Right atrium auricular region (tissue), 2 donors: ENCODE data around the gene PGF. TPM values are rescaled to one million over a fixed set of nuclear protein-coding genes. Genes with fewer than 3 reads are reported as not detected.

ENCODE experiments used
- DNase-seq: peaks from one replicate; pipeline ENCODE4 v3.0.0-alpha.2; 2019; ENCODE audit warnings: low spot score
- H3K27ac ChIP-seq, 2 donors: fragments of 200-600 bp; sonication (generic); 1 replicate in 1 of 2; 2 replicates in 1 of 2; pipeline ENCODE4 v1.5.1; 2016 to 2019
- H3K27me3 ChIP-seq, 2 donors: fragments of 200-600 bp; sonication (generic); one replicate each; pipeline versions ENCODE4 v1.5.1 to v1.6.0; 2017 to 2019
- H3K36me3 ChIP-seq: fragments of 200-600 bp; sonication (generic); one replicate; pipeline ENCODE4 v1.5.1; 2016
- H3K4me1 ChIP-seq, 2 donors: fragments of 200-600 bp; sonication (generic); one replicate each; pipeline versions ENCODE4 v1.5.1 to v1.6.0; 2017 to 2019
- H3K4me3 ChIP-seq, 2 donors: fragments of 200-600 bp; sonication (generic); 1 replicate in 1 of 2; 2 replicates in 1 of 2; pipeline ENCODE4 v1.5.1; 2017 to 2019; ENCODE audit warnings: mild to moderate bottlenecking in 1 of 2, moderate library complexity in 1 of 2
- H3K9me3 ChIP-seq, 2 donors: fragments of 200-600 bp; sonication (generic); one replicate each; pipeline ENCODE4 v1.5.1; 2019
- total RNA-seq, 2 donors: library from RNA; depleted of rRNA; stranded (reverse); fragments of >200 nt; gene quantifications; one replicate each; pipeline ENCODE4 v1.1.0, GENCODE V29; 2016
- TF ChIP-seq, protein P1 (sequence below), 2 donors: fragments of 200-600 bp; sonication (generic); IDR thresholded peaks; one replicate each; pipeline ENCODE4 v1.5.1; 2019; ENCODE audit warnings: antibody characterized with exemption in 2 of 2

PGF gene
- total RNA-seq, 2 donors from 2014 or later, result 3.3 to 7.0 TPM

DNA sequence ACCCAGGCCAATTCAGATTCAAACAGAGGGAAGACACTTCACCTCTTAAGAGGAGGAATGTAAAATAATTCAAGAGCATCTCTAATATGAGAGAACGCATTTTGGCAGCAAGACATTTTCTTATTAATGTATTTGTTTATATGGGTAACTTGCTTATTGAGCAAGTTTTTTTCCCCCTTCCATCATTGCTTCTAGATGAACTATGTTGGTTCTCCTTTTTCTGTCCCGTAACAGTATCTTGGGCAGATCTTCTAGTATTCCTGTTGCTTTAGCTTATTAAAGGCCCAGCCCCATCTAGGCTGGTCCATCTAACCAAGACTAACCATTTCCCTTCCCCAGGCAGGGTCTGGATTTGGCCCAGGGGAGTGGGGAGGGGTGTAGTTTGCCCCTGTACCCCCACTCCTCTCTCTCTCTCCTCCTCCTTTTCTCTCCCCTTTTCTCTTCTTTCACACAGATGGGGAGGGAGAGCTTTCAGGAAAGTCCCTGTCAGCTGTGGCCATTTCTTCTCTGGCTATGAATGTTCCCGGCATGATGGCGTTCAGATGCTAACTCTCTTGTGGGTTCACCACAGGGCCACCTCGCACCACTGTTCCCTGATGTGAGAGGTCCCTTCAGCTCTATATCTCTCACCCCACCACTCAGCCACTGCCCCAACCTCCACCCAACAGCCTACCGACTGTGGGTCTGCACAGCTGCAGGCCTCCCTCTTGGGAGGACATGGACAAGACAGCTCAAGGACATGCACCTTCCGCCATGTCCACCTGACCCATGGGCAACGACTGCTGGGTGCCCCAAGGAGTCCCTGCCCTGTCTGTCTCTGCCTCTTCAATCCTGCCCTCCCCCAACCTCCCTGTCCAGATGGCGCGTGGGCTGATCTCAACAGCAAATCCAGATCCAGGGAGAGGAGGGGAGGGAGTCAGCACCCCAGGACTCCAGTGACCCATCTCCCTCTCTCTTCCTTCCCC lies 16.6 kb downstream of the PGF start:
- Histone ChIP-seq H3K4me1 (peaks cover 0 to 61% of the 10 kb centered on the region in 2 donors), H3K27me3 (no peaks in the 10 kb centered on the region), H3K27ac (peak overlapping the region; percentile 78), H3K36me3 (no peaks in the 10 kb centered on the region), H3K9me3 (no peaks in the 10 kb centered on the region), H3K4me3 (no peak overlapping the region)
- DNase-seq, result no peak
- TF ChIP-seq, protein P1, sequence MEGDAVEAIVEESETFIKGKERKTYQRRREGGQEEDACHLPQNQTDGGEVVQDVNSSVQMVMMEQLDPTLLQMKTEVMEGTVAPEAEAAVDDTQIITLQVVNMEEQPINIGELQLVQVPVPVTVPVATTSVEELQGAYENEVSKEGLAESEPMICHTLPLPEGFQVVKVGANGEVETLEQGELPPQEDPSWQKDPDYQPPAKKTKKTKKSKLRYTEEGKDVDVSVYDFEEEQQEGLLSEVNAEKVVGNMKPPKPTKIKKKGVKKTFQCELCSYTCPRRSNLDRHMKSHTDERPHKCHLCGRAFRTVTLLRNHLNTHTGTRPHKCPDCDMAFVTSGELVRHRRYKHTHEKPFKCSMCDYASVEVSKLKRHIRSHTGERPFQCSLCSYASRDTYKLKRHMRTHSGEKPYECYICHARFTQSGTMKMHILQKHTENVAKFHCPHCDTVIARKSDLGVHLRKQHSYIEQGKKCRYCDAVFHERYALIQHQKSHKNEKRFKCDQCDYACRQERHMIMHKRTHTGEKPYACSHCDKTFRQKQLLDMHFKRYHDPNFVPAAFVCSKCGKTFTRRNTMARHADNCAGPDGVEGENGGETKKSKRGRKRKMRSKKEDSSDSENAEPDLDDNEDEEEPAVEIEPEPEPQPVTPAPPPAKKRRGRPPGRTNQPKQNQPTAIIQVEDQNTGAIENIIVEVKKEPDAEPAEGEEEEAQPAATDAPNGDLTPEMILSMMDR (IDR thresholded peaks at IDR 0.05), result no peak

- Histone ChIP-seq H3K4me1 (peaks cover 0 to 66% of the 10 kb centered on the region in 2 donors), H3K27ac (no peak overlapping the region)
These were observed 18.2 kb downstream of the PGF start for GRCh38 chr14:74937171-74937570.

GRCh38 chr14:74936731-74937130 lies 18.7 kb downstream of the PGF start:
- Histone ChIP-seq H3K4me3 (no peak overlapping the region), H3K27me3 (no peaks in the 10 kb centered on the region), H3K9me3 (no peaks in the 10 kb centered on the region), H3K27ac (no peak overlapping the region), H3K4me1 (peaks cover 0 to 64% of the 10 kb centered on the region in 2 donors), H3K36me3 (no peaks in the 10 kb centered on the region)
- no peak for DNase-seq
- TF ChIP-seq, protein P1 (IDR thresholded peaks at IDR 0.05), result no peak

More at GRCh38 chr14:74937171-74937570, 18.2 kb downstream of the PGF start:
- TF ChIP-seq, protein P1 (IDR thresholded peaks at IDR 0.05), result no peak
- Histone ChIP-seq H3K4me3 (no peak overlapping the region), H3K36me3 (no peaks in the 10 kb centered on the region), H3K27me3 (no peaks in the 10 kb centered on the region), H3K9me3 (no peaks in the 10 kb centered on the region)
- DNase-seq, result no peak

DNA sequence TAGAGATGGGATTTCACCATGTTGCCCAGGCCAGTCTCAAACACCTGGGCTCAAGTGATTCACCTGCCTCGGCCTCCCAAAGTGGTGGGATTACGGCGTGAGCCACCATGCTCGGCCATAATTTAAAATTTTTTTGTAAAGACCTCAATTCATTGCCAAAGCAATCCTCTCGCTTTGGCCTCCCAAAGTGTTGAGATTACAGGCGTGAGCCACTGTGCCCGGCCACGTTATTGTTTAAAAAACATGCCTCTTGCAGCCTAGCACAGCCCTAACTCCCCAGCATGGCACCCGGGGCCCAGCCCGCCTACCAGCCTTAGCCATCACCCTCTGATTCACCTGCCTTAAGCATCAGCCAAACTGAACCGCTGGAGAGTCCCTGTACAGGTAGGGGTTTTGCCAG lies 19.2 kb downstream of the PGF start:
- H3K4me3 ChIP-seq, result no peak overlapping the region
- H3K27me3 ChIP-seq, result no peaks in the 10 kb centered on the region
- no peaks in the 10 kb centered on the region for H3K36me3 ChIP-seq
- no peaks in the 10 kb centered on the region for H3K9me3 ChIP-seq
- DNase-seq, result no peak
- no peak overlapping the region for H3K27ac ChIP-seq
- peaks cover 0 to 59% of the 10 kb centered on the region in 2 donors for H3K4me1 ChIP-seq
- TF ChIP-seq, protein P1 (IDR thresholded peaks at IDR 0.05), result no peak

GRCh38 chr14:74935360-74935680 lies 20.1 kb downstream of the PGF start:
- H3K4me3 ChIP-seq, result no peak overlapping the region
- TF ChIP-seq, protein P1 (IDR thresholded peaks at IDR 0.05), result no peak
- no peaks in the 10 kb centered on the region for H3K9me3 ChIP-seq
- no peak for DNase-seq
- H3K4me1 ChIP-seq, result peaks cover 0 to 50% of the 10 kb centered on the region in 2 donors
- H3K27me3 ChIP-seq, result no peaks in the 10 kb centered on the region
- H3K36me3 ChIP-seq, result no peaks in the 10 kb centered on the region
- peak overlapping the region in 1 of 2 donors; percentile 37 for H3K27ac ChIP-seq
